ENCODE results near the gene BLACAT1. TPM values are rescaled to one million over a fixed set of nuclear protein-coding genes. Genes with fewer than 3 reads are reported as not detected.

BLACAT1 gene
- total RNA-seq, 1 experiment from 2014 or later, result 13.5 TPM

GRCh38 chr1:205496661-205497060 lies 40.8 kb upstream of the BLACAT1 start:
- Histone ChIP-seq H3F3A (ENCODE audit: insufficient read depth, low read depth) (peaks cover 6% of the 10 kb centered on the region; the same call in 1 of the 2 replicates), H3K4me2 (no peak overlapping the region), H3K79me2 (ENCODE audit: low read depth) (no peaks in the 10 kb centered on the region), H3K36me3 (ENCODE audit: low read depth) (no peaks in the 10 kb centered on the region), H4K20me1 (ENCODE audit: insufficient read depth) (no peaks in the 10 kb centered on the region), H3K9me3 (ENCODE audit: insufficient read depth, low read depth) (no peaks in the 10 kb centered on the region), H2AFZ (no peak overlapping the region), H3K4me3 (no peak overlapping the region), H3K27ac (no peak overlapping the region), H3K27me3 (ENCODE audit: insufficient read depth, low read depth) (no peaks in the 10 kb centered on the region), H3K9me2 (ENCODE audit: insufficient read depth) (no peaks in the 10 kb centered on the region), H3K4me1 (replicated peaks; ENCODE audit: insufficient read depth) (peaks cover 20% of the 10 kb centered on the region)
- ChIA-PET POLR2A (ENCODE audit: unreplicated experiment) (no interaction called here), CTCF (no interaction called here)
- intact Hi-C loops (cut with micrococcal nuclease; ENCODE audit: unreplicated experiment), result no loop called here
- no peak for DNase-seq
- no peak for TF ChIP-seq EZH2 (IDR thresholded peaks at IDR 0.05; ENCODE audit: low read depth)
- TF ChIP-seq CTCF (conservative IDR thresholded peaks at IDR 0.05), result no peak
- no TSS peak for BruUV-seq (replicated peaks)

- Histone ChIP-seq H3K4me3 (no peak overlapping the region), H3K4me1 (replicated peaks; ENCODE audit: insufficient read depth) (peaks cover 20% of the 10 kb centered on the region), H3K9me2 (ENCODE audit: insufficient read depth) (no peaks in the 10 kb centered on the region), H4K20me1 (ENCODE audit: insufficient read depth) (no peaks in the 10 kb centered on the region), H3K9me3 (ENCODE audit: insufficient read depth, low read depth) (no peaks in the 10 kb centered on the region), H3F3A (ENCODE audit: insufficient read depth, low read depth) (peaks cover 3% of the 10 kb centered on the region; the same call in 1 of the 2 replicates), H3K27ac (no peak overlapping the region), H3K79me2 (ENCODE audit: low read depth) (no peaks in the 10 kb centered on the region), H2AFZ (no peak overlapping the region), H3K36me3 (ENCODE audit: low read depth) (no peaks in the 10 kb centered on the region), H3K4me2 (no peak overlapping the region), H3K27me3 (ENCODE audit: insufficient read depth, low read depth) (no peaks in the 10 kb centered on the region)
- no TSS peak for BruUV-seq (replicated peaks)
- TF ChIP-seq EZH2 (IDR thresholded peaks at IDR 0.05; ENCODE audit: low read depth) (no peak), CTCF (conservative IDR thresholded peaks at IDR 0.05) (no peak)
- CTCF ChIA-PET, result interaction anchor here (0.6 kb wide), 1 partner anchor 160 kb away, joined by 4 read pairs; no protein-coding TSS in a partner anchor
- no peak for DNase-seq
- intact Hi-C loops (cut with micrococcal nuclease; ENCODE audit: unreplicated experiment), result no loop called here
- POLR2A ChIA-PET (ENCODE audit: unreplicated experiment), result no interaction called here
These were observed 39.5 kb upstream of the BLACAT1 start for GRCh38 chr1:205495237-205495823.

DNA sequence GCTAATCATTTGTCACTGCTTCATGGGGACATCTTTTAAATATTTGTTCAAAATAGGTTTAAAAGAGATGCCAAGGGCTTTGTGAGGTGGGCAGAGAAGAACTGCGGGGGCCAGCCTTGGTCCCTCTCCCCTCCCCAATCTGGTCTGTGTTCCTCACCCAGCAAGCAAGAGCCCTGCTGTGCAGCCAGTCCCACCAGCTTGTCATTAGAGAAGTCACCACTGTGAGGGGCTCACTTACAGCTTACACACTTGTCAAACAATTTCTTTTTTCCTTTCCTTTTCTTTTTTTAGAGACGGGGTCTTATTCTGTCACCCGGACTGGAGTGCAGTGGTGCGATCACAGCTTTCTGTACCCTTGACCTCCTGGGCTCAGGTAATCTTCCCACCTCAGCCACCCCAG lies 38.3 kb upstream of the BLACAT1 start:
- no peak for DNase-seq
- no peaks in the 10 kb centered on the region for H3K9me3 ChIP-seq (ENCODE audit: insufficient read depth, low read depth)
- no peaks in the 10 kb centered on the region for H3K79me2 ChIP-seq (ENCODE audit: low read depth)
- H3K9me2 ChIP-seq (ENCODE audit: insufficient read depth), result no peaks in the 10 kb centered on the region
- no peaks in the 10 kb centered on the region for H3K36me3 ChIP-seq (ENCODE audit: low read depth)
- no peaks in the 10 kb centered on the region for H3K27me3 ChIP-seq (ENCODE audit: insufficient read depth, low read depth)
- intact Hi-C loops (cut with micrococcal nuclease; ENCODE audit: unreplicated experiment), result no loop called here
- H3K4me2 ChIP-seq, result no peak overlapping the region
- POLR2A ChIA-PET (ENCODE audit: unreplicated experiment), result no interaction called here
- H3F3A ChIP-seq (ENCODE audit: insufficient read depth, low read depth), result peaks cover 3% of the 10 kb centered on the region; the same call in 1 of the 2 replicates
- CTCF ChIA-PET, result interaction anchor here (0.6 kb wide), 1 partner anchor 1108 kb away, joined by 12 read pairs; no protein-coding TSS in a partner anchor
- H4K20me1 ChIP-seq (ENCODE audit: insufficient read depth), result no peaks in the 10 kb centered on the region
- BruUV-seq (replicated peaks), result no TSS peak
- H3K27ac ChIP-seq, result no peak overlapping the region
- no peak for TF ChIP-seq CTCF (conservative IDR thresholded peaks at IDR 0.05)
- no peak for TF ChIP-seq EZH2 (IDR thresholded peaks at IDR 0.05; ENCODE audit: low read depth)
- H3K4me1 ChIP-seq (replicated peaks; ENCODE audit: insufficient read depth), result peaks cover 20% of the 10 kb centered on the region
- H3K4me3 ChIP-seq, result no peak overlapping the region
- H2AFZ ChIP-seq, result no peak overlapping the region
